Fibroblast of lung (primary cell): ENCODE data around the gene ABCC8. TPM values are rescaled to one million over a fixed set of nuclear protein-coding genes. Genes with fewer than 3 reads are reported as not detected.

Source experiments
- DNase-seq, 2 donors: peaks; one replicate each; pipeline versions ENCODE4 v3.0.0 to v3.0.0-alpha.2; 2010; ENCODE audit warnings: low read depth in 2 of 2
- H2AFZ ChIP-seq: 2 replicates; pipeline ENCODE4 v1.5.1; 2012; ENCODE audit warnings: low read length, control low read depth, inconsistent platforms
- H3K27ac ChIP-seq: 2 replicates; pipeline ENCODE4 v1.5.1; 2011; ENCODE audit warnings: low read length, control low read depth; ENCODE audit not compliant: insufficient read depth
- H3K27me3 ChIP-seq: 2 replicates; pipeline ENCODE4 v1.5.1; 2011; ENCODE audit warnings: mild to moderate bottlenecking, low read length; ENCODE audit not compliant: control insufficient read depth, insufficient read depth
- H3K36me3 ChIP-seq: 2 replicates; pipeline ENCODE4 v1.5.1; 2011; ENCODE audit warnings: low read length; ENCODE audit not compliant: control insufficient read depth, insufficient read depth
- H3K4me1 ChIP-seq: 2 replicates; pipeline ENCODE4 v1.5.1; 2011; ENCODE audit warnings: low read length; ENCODE audit not compliant: control insufficient read depth, insufficient read depth; ENCODE audit errors: extremely low read depth
- H3K4me2 ChIP-seq: 2 replicates; pipeline ENCODE4 v1.5.1; 2011; ENCODE audit warnings: low read length, control low read depth; ENCODE audit not compliant: insufficient read depth; ENCODE audit errors: extremely low read depth
- H3K4me3 ChIP-seq, 4 experiments: fragments of 200-600 bp in 1 of 4; sonication (generic) in 1 of 4; replicated peaks in 1 of 4; 2 replicates each; pipeline ENCODE4 v1.5.1; 2011 to 2016; ENCODE audit warnings: low read length in 4 of 4, low read depth in 3 of 4, mild to moderate bottlenecking in 3 of 4, control low read depth in 2 of 4, inconsistent platforms in 1 of 4, mixed read lengths in 1 of 4; ENCODE audit not compliant: insufficient read depth in 1 of 4; ENCODE audit errors: control extremely low read depth in 1 of 4
- H3K79me2 ChIP-seq: 2 replicates; pipeline ENCODE4 v1.5.1; 2012; ENCODE audit warnings: mild to moderate bottlenecking, low read length, inconsistent platforms; ENCODE audit not compliant: control insufficient read depth, insufficient read depth
- H3K9ac ChIP-seq: 2 replicates; pipeline ENCODE4 v1.5.1; 2011; ENCODE audit warnings: mild to moderate bottlenecking, low read length, control low read depth; ENCODE audit not compliant: insufficient read depth
- H3K9me3 ChIP-seq: 2 replicates; pipeline ENCODE4 v1.5.1; 2012; ENCODE audit warnings: low read depth, low read length; ENCODE audit not compliant: control insufficient read depth, insufficient read depth
- H4K20me1 ChIP-seq: 2 replicates; pipeline ENCODE4 v1.5.1; 2011; ENCODE audit warnings: low read length; ENCODE audit not compliant: control insufficient read depth, insufficient read depth; ENCODE audit errors: extremely low read depth
- CTCF ChIP-seq, 2 donors: IDR thresholded peaks in 1 of 2; conservative IDR thresholded peaks in 1 of 2; 1 replicate in 1 of 2; 2 replicates in 1 of 2; pipeline ENCODE4 v1.5.1; 2011 to 2012; ENCODE audit warnings: low read length in 2 of 2, control low read depth in 1 of 2, inconsistent platforms in 1 of 2, low read depth in 1 of 2, mild to moderate bottlenecking in 1 of 2
- EZH2 ChIP-seq: IDR thresholded peaks from 2 replicates; pipeline ENCODE4 v1.5.1; 2012; ENCODE audit warnings: low read length, control low read depth, mild to moderate bottlenecking; ENCODE audit errors: missing control alignments
- polyA plus RNA-seq, 2 donors: library from polyadenylated mRNA; depleted of rRNA in 1 of 2; stranded (reverse) in 1 of 2; unstranded in 1 of 2; fragments of >200 nt; gene quantifications; 2 replicates each; pipeline ENCODE4 v1.2.1, GENCODE V29; 2011 to 2012; ENCODE audit warnings: missing spikeins in 1 of 2
- total RNA-seq: library from RNA; depleted of rRNA; stranded (reverse); fragments of >200 nt; gene quantifications from 2 replicates; pipeline ENCODE4 v1.2.1, GENCODE V29; 2014

ABCC8 gene
- total and polyA plus RNA-seq, 2 donors (not counting 1 experiment from before 2014, with no cell fraction given): not detected

- no peaks in the 10 kb centered on the region for H3K9me3 ChIP-seq
- H4K20me1 ChIP-seq: no peaks in the 10 kb centered on the region
- H3K4me2 ChIP-seq: no peak overlapping the region
- no peak for DNase-seq
- no peak overlapping the region for H3K4me3 ChIP-seq
- H2AFZ ChIP-seq: no peak overlapping the region
- TF ChIP-seq CTCF (conservative IDR thresholded peaks at IDR 0.05 in 1 of 2, IDR thresholded peaks at IDR 0.05 in 1 of 2; ENCODE audit: low read depth in 1 of 2, low read length in 2 of 2) (no peak), EZH2 (no peak)
- no peak overlapping the region for H3K27ac ChIP-seq
- H3K27me3 ChIP-seq: no peaks in the 10 kb centered on the region
- no peaks in the 10 kb centered on the region for H3K79me2 ChIP-seq
- H3K36me3 ChIP-seq: no peaks in the 10 kb centered on the region
- no peaks in the 10 kb centered on the region for H3K4me1 ChIP-seq
- H3K9ac ChIP-seq: no peak overlapping the region
These were observed 30.2 kb downstream of the ABCC8 start for GRCh38 chr11:17446482-17446881.

- no peaks in the 10 kb centered on the region for H3K36me3 ChIP-seq
- no peak overlapping the region for H3K4me3 ChIP-seq
- no peaks in the 10 kb centered on the region for H3K4me1 ChIP-seq
- no peaks in the 10 kb centered on the region for H3K79me2 ChIP-seq
- H4K20me1 ChIP-seq: no peaks in the 10 kb centered on the region
- TF ChIP-seq EZH2 (no peak), CTCF (conservative IDR thresholded peaks at IDR 0.05 in 1 of 2, IDR thresholded peaks at IDR 0.05 in 1 of 2; ENCODE audit: low read depth in 1 of 2, low read length in 2 of 2) (no peak)
- H3K27ac ChIP-seq: no peak overlapping the region
- no peak overlapping the region for H2AFZ ChIP-seq
- DNase-seq: no peak
- no peak overlapping the region for H3K4me2 ChIP-seq
- no peaks in the 10 kb centered on the region for H3K27me3 ChIP-seq
- H3K9ac ChIP-seq: no peak overlapping the region
- H3K9me3 ChIP-seq: no peaks in the 10 kb centered on the region
These were observed 31.3 kb downstream of the ABCC8 start for GRCh38 chr11:17445240-17445795.

GRCh38 chr11:17443926-17444690 lies 32.5 kb downstream of the ABCC8 start:
- H3K27me3 ChIP-seq: no peaks in the 10 kb centered on the region
- TF ChIP-seq EZH2 (no peak), CTCF (conservative IDR thresholded peaks at IDR 0.05 in 1 of 2, IDR thresholded peaks at IDR 0.05 in 1 of 2; ENCODE audit: low read depth in 1 of 2, low read length in 2 of 2) (no peak)
- no peak overlapping the region for H3K4me3 ChIP-seq
- H3K4me2 ChIP-seq: no peak overlapping the region
- H3K27ac ChIP-seq: no peak overlapping the region
- no peaks in the 10 kb centered on the region for H3K36me3 ChIP-seq
- H3K4me1 ChIP-seq: no peaks in the 10 kb centered on the region
- no peak for DNase-seq
- no peaks in the 10 kb centered on the region for H4K20me1 ChIP-seq
- no peak overlapping the region for H3K9ac ChIP-seq
- no peak overlapping the region for H2AFZ ChIP-seq
- H3K9me3 ChIP-seq: no peaks in the 10 kb centered on the region
- no peaks in the 10 kb centered on the region for H3K79me2 ChIP-seq
